HepG2 (cell line): ENCODE results near the gene DAGLB. TPM values are rescaled to one million over a fixed set of nuclear protein-coding genes. Genes with fewer than 3 reads are reported as not detected.

Source experiments
- ATAC-seq: fragments of 200-7000 bp; cut with Tn5 transposase; 3 replicates; pipeline ENCODE4 v1.9.1; 2020; ENCODE audit warnings: mild to moderate bottlenecking, moderate library complexity
- BruUV-seq: library from RNA; stranded (reverse); fragments of 400-500 nt; replicated peaks from 2 replicates; lab custom pipeline; 2021; lab: Mats Ljungman, UMichigan
- CTCF ChIA-PET: fragments of 300-600 bp; formaldehyde crosslinking; extraction: SDS; loops from one replicate; lab custom pipeline; 2021; ENCODE audit warnings: low total read pairs, inconsistent platforms, low intra/inter-chr PET ratio; lab: Yijun Ruan, JAX
- POLR2A ChIA-PET: fragments of 350-600 bp; sonication (Branson Sonifier 250); formaldehyde crosslinking; loops from one replicate; lab custom pipeline; 2020; ENCODE audit warnings: antibody characterized with exemption, inconsistent platforms; lab: Yijun Ruan, JAX
- DNase-seq: peaks from one replicate; pipeline ENCODE4 v3.0.0-alpha.2; 2015; ENCODE audit warnings: low spot score
- FAIRE-seq: peaks from 3 replicates; lab custom pipeline; 2011; peaks lifted over from hg19 to GRCh38; lab: Jason Lieb, UNC
- H2AFZ ChIP-seq: one replicate; pipeline ENCODE4 v1.6.1; 2011; ENCODE audit warnings: low read length, inconsistent platforms
- H3K27ac ChIP-seq: fragments of 300-600 bp; 3 replicates; pipeline ENCODE4 v1.8.0; 2011; ENCODE audit warnings: mixed run types, mild to moderate bottlenecking, mixed read lengths, low read length, inconsistent platforms; ENCODE audit not compliant: insufficient read depth; ENCODE audit errors: extremely low read length
- H3K27me3 ChIP-seq, 2 experiments: fragments of 200-600 bp in 1 of 2; 2 replicates in 1 of 2; 3 replicates in 1 of 2; pipeline versions ENCODE4 v1.6.0 to v1.8.0; 2011; ENCODE audit warnings: low read length in 2 of 2, mild to moderate bottlenecking in 2 of 2, moderate library complexity in 2 of 2, inconsistent platforms in 1 of 2; ENCODE audit not compliant: insufficient read depth in 2 of 2, control insufficient read depth in 1 of 2
- H3K36me3 ChIP-seq, 2 experiments: fragments of 200-600 bp in 1 of 2; replicated peaks in 1 of 2; 2 replicates in 1 of 2; 3 replicates in 1 of 2; pipeline versions ENCODE4 v1.5.1 to v1.8.0; 2011; ENCODE audit warnings: low read length in 2 of 2, inconsistent platforms in 1 of 2; ENCODE audit not compliant: insufficient read depth in 2 of 2, control insufficient read depth in 1 of 2
- H3K4me1 ChIP-seq: 2 replicates; pipeline ENCODE4 v1.5.1; 2012; ENCODE audit warnings: low read length, inconsistent platforms; ENCODE audit not compliant: insufficient read depth
- H3K4me2 ChIP-seq: 2 replicates; pipeline ENCODE4 v1.6.0; 2011; ENCODE audit warnings: low read depth, low read length, inconsistent platforms
- H3K4me3 ChIP-seq, 3 experiments: fragments of 200-600 bp in 1 of 3; sonication (generic), shearing (Covaris generic) in 1 of 3; replicated peaks in 1 of 3; 2 replicates each; pipeline ENCODE4 v1.5.1; 2011 to 2016; ENCODE audit warnings: low read length in 3 of 3, inconsistent platforms in 2 of 3, low read depth in 2 of 3, mild to moderate bottlenecking in 2 of 3, control low read depth in 1 of 3, mixed read lengths in 1 of 3; ENCODE audit not compliant: insufficient read depth in 1 of 3
- H3K79me2 ChIP-seq: one replicate; pipeline ENCODE4 v1.6.1; 2011; ENCODE audit warnings: low read length, inconsistent platforms; ENCODE audit not compliant: insufficient read depth
- H3K9ac ChIP-seq: 2 replicates; pipeline ENCODE4 v1.6.0; 2011; ENCODE audit warnings: mild to moderate bottlenecking, low read depth, low read length, inconsistent platforms; ENCODE audit not compliant: insufficient read depth
- H3K9me3 ChIP-seq: 2 replicates; pipeline ENCODE4 v1.5.1; 2012; ENCODE audit warnings: mild to moderate bottlenecking, low read length
- H4K20me1 ChIP-seq: 2 replicates; pipeline ENCODE4 v1.6.0; 2011; ENCODE audit warnings: inconsistent platforms, mild to moderate bottlenecking, low read length, moderate library complexity; ENCODE audit not compliant: insufficient read depth
- AHDC1 ChIP-seq: sonication (generic); formaldehyde crosslinking; IDR thresholded peaks from 2 replicates; pipeline ENCODE4 v1.5.1; 2020; ENCODE audit warnings: mild to moderate bottlenecking, missing genetic modification reagents, borderline replicate concordance
- AHR ChIP-seq: IDR thresholded peaks from 2 replicates; pipeline ENCODE4 v1.6.1; 2018; ENCODE audit warnings: missing genetic modification reagents, missing compliant biosample characterization
- AKAP8 ChIP-seq: sonication (generic); formaldehyde crosslinking; IDR thresholded peaks from 2 replicates; pipeline ENCODE4 v1.5.1; 2020; ENCODE audit warnings: mild to moderate bottlenecking, missing genetic modification reagents
- ATF7 ChIP-seq, 2 experiments: fragments of 450-650 bp in 1 of 2; sonication (generic) in 1 of 2; formaldehyde crosslinking in 1 of 2; IDR thresholded peaks; 2 replicates each; pipeline versions ENCODE4 v1.4.0 to v1.6.1; 2016 to 2020; ENCODE audit warnings: antibody characterized with exemption in 1 of 2, mild to moderate bottlenecking in 1 of 2, missing genetic modification reagents in 1 of 2
- HNF4A ChIP-seq: sonication (generic); formaldehyde crosslinking; IDR thresholded peaks from 2 replicates; pipeline ENCODE4 v1.4.0; 2020; ENCODE audit warnings: missing genetic modification reagents
- HNRNPH1 ChIP-seq: fragments of 200-400 bp; formaldehyde crosslinking; optimal IDR thresholded peaks from 2 replicates; pipeline ENCODE3; 2017; ENCODE audit warnings: mild to moderate bottlenecking, low read depth, low read length
- HOXA3 ChIP-seq: sonication (generic); formaldehyde crosslinking; IDR thresholded peaks from 2 replicates; pipeline ENCODE4 v1.5.0; 2020; ENCODE audit warnings: missing genetic modification reagents
- KLF13 ChIP-seq: sonication (generic); formaldehyde crosslinking; IDR thresholded peaks from 2 replicates; pipeline ENCODE4 v1.4.0; 2020; ENCODE audit warnings: mild to moderate bottlenecking, missing genetic modification reagents
- SOX5 ChIP-seq: IDR thresholded peaks from 2 replicates; pipeline ENCODE4 v1.6.1; 2016; ENCODE audit warnings: borderline replicate concordance
- SRSF9 ChIP-seq: fragments of 200-400 bp; formaldehyde crosslinking; IDR thresholded peaks from 2 replicates; pipeline ENCODE4 v1.6.1; 2018; ENCODE audit warnings: borderline replicate concordance, mild to moderate bottlenecking, low read depth, low read length; ENCODE audit not compliant: insufficient read depth, poor library complexity, severe bottlenecking
- YEATS2 ChIP-seq: sonication (generic); formaldehyde crosslinking; IDR thresholded peaks from 2 replicates; pipeline ENCODE4 v1.4.0; 2020; ENCODE audit warnings: missing genetic modification reagents, borderline replicate concordance
- ZNF234 ChIP-seq: sonication (generic); formaldehyde crosslinking; conservative IDR thresholded peaks from 2 replicates; pipeline ENCODE4 v1.5.1; 2020; ENCODE audit warnings: mild to moderate bottlenecking, missing genetic modification reagents
- ZNF253 ChIP-seq: sonication (generic); formaldehyde crosslinking; IDR thresholded peaks from 2 replicates; pipeline ENCODE4 v1.8.0; 2022; ENCODE audit warnings: mild to moderate bottlenecking, missing genetic modification reagents, borderline replicate concordance
- ZNF343 ChIP-seq: sonication (generic); formaldehyde crosslinking; IDR thresholded peaks from 2 replicates; pipeline ENCODE4 v1.4.0; 2020; ENCODE audit warnings: mild to moderate bottlenecking, missing genetic modification reagents
- ZNF383 ChIP-seq: sonication (generic); formaldehyde crosslinking; IDR thresholded peaks from 2 replicates; pipeline ENCODE4 v1.4.0; 2020; ENCODE audit warnings: missing genetic modification reagents, mild to moderate bottlenecking, borderline replicate concordance
- ZNF431 ChIP-seq: sonication (generic); formaldehyde crosslinking; IDR thresholded peaks from 2 replicates; pipeline ENCODE4 v1.9.0; 2022; ENCODE audit warnings: missing genetic modification reagents, low read depth, mild to moderate bottlenecking, borderline replicate concordance
- ZNF451 ChIP-seq: sonication (generic); formaldehyde crosslinking; IDR thresholded peaks from 2 replicates; pipeline ENCODE4 v1.5.0; 2020; ENCODE audit warnings: mild to moderate bottlenecking, missing genetic modification reagents
- ZNF7 ChIP-seq: IDR thresholded peaks from 2 replicates; pipeline ENCODE4 v1.6.1; 2016; ENCODE audit warnings: missing biosample characterization, missing genetic modification reagents
- WGBS: methylation state at CpG from one replicate; pipeline ENCODE4 v1.1.6; 2017; ENCODE audit warnings: low lambda C conversion rate; 5-methylcytosine and 5-hydroxymethylcytosine counted together
- in situ Hi-C: cut with HindIII; loops from 2 replicates; pipeline ENCODE4 v1.10.0; 2017; ENCODE audit warnings: low pct_unique_long_range_greater_than_20kb; ENCODE audit not compliant: extremely low pct_ligation_motif_present
- intact Hi-C: fragments of 100-400 bp; cut with micrococcal nuclease; formaldehyde crosslinking; loops from one replicate; pipeline ENCODE4 v1.10.0; 2022; ENCODE audit not compliant: unreplicated experiment
- polyA plus RNA-seq, 8 experiments: library from polyadenylated mRNA; depleted of rRNA in 3 of 8; stranded (reverse) in 7 of 8; unstranded in 1 of 8; fragments of >200 nt; fragmentation: Illumina TruSeq in 4 of 8; extraction: Trizol in 4 of 8; gene quantifications; 2 replicates each; pipeline versions ENCODE4 v1.2.1 to v1.2.3, GENCODE V29; 2011 to 2016; ENCODE audit warnings: low read depth in 4 of 8, missing spikeins in 1 of 8, mixed read lengths in 1 of 8; ENCODE audit not compliant: insufficient read depth in 1 of 8
- total RNA-seq, 5 experiments: library from RNA; depleted of rRNA; stranded (reverse); fragments of >200 nt; fragmentation: Illumina TruSeq; extraction: Trizol; gene quantifications; 2 replicates each; pipeline ENCODE4 v1.2.3, GENCODE V29; 2016; ENCODE audit warnings: low read depth in 1 of 5

DAGLB gene
- total and polyA plus RNA-seq, 2 of the 13 experiments (the other 11 are each of a cell fraction or from before 2014, with no cell fraction given): 7.9 to 9.8 TPM

GRCh38 chr7:6446838-6447580 lies 745 bp downstream of the DAGLB start:
- H3K9ac ChIP-seq: peak overlapping the region; percentile 91
- WGBS: 22% methylated on average over 19 of the region's 29 CpGs
- no peaks in the 10 kb centered on the region for H3K9me3 ChIP-seq
- peaks cover 7% of the 10 kb centered on the region; the same call in 1 of the 2 replicates for H4K20me1 ChIP-seq
- peaks cover 5 to 29% of the 10 kb centered on the region in 2 experiments for H3K36me3 ChIP-seq
- H3K27ac ChIP-seq: peak overlapping the region; percentile 93
- TSS peak; percentile 67 for BruUV-seq
- H3K79me2 ChIP-seq: peaks cover 20% of the 10 kb centered on the region
- peak overlapping the region; percentile 90 for H3K4me2 ChIP-seq
- H3K27me3 ChIP-seq: no peaks in the 10 kb centered on the region; a peak in 1 of 5 replicates
- peaks cover 27% of the 10 kb centered on the region for H3K4me1 ChIP-seq
- peak overlapping the region; percentile 73 to 98 (median 88) for H3K4me3 ChIP-seq
- ATAC-seq (peak; percentile 19), FAIRE-seq (peak; percentile 42), DNase-seq (peak; percentile 78)
- POLR2A ChIA-PET: interaction anchor here (0.6 to 2.0 kb wide), 7 partner anchors 10 to 170 kb away, joined by 3 to 12 read pairs (median 4); partner anchors contain the start of gene ZDHHC4
- CTCF ChIA-PET: no interaction called here
- in situ Hi-C loops: no loop called here
- intact Hi-C loops: loop anchor here (2.0 kb wide), 1 partner anchor 62 kb away; no protein-coding TSS in a partner anchor
- no peak overlapping the region for H2AFZ ChIP-seq
- no peak for TF ChIP-seq ZNF343 (CRISPR knock-in tag)
- TF ChIP-seq AHDC1 (CRISPR knock-in tag): no peak
- no peak for TF ChIP-seq HOXA3
- no peak for TF ChIP-seq HNRNPH1
- no peak for TF ChIP-seq ATF7 (IDR thresholded peaks at IDR 0.05)
- TF ChIP-seq ATF7 (CRISPR knock-in tag; IDR thresholded peaks at IDR 0.05): no peak; the same call in 1 of the 2 replicates
- TF ChIP-seq ZNF431 (CRISPR knock-in tag): no peak
- no peak for TF ChIP-seq ZNF234 (CRISPR knock-in tag)
- no peak for TF ChIP-seq SRSF9
- TF ChIP-seq AKAP8 (CRISPR knock-in tag): no peak
- no peak for TF ChIP-seq ZNF383
- TF ChIP-seq AHR (CRISPR knock-in tag): 0 out of 2 replicates have a peak, but pooled peaks have one; percentile 24
- no peak for TF ChIP-seq ZNF451 (CRISPR knock-in tag)
- TF ChIP-seq ZNF7 (CRISPR knock-in tag): no peak
- no peak for TF ChIP-seq ZNF253 (CRISPR knock-in tag)
- peak; percentile 87 for TF ChIP-seq SOX5 (CRISPR knock-in tag)
- no peak for TF ChIP-seq YEATS2
- no peak for TF ChIP-seq HNF4A (CRISPR knock-in tag)
- TF ChIP-seq KLF13 (CRISPR knock-in tag): no peak
